Peyer's patch (tissue), 4 donors: ENCODE measurements around the gene LGI4.

Experiments
- CTCF ChIP-seq, 6 experiments: fragments of 450-650 bp in 4 of 6; fragments of 200-600 bp in 2 of 6; sonication (generic) in 1 of 6; IDR thresholded peaks; one replicate each; pipeline ENCODE4 v1.5.1; 2017 to 2019; ENCODE audit warnings: antibody characterized with exemption in 6 of 6, mild to moderate bottlenecking in 3 of 6, moderate library complexity in 1 of 6
- POLR2A ChIP-seq, 2 donors: fragments of 450-650 bp; IDR thresholded peaks; one replicate each; pipeline ENCODE4 v1.5.1; 2017; ENCODE audit warnings: antibody characterized with exemption in 2 of 2, mild to moderate bottlenecking in 2 of 2, moderate library complexity in 2 of 2

DNA sequence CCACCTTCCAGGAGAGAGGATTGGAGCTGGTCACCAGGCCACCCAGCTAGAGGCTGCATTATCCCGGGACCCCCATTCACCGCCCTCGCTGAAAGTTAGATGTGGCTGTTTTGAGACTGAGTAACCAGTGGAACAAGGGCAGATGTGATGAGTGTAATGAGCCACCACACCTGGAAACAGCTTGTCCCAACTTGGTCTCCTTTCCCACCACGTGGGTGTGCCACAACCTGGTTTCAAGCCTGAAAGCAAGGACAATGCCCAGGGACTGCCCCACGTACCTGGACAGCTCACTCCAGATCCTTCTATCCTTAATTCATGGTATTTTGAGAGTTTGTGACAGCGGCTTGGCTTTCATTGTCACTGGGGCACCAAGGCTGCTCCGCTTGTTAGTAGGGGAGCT, 7.0 kb downstream of the LGI4 start:
- TF ChIP-seq CTCF (IDR thresholded peaks at IDR 0.05) = no peak
- no peak for TF ChIP-seq POLR2A (IDR thresholded peaks at IDR 0.05)
